ENCODE data around the gene NEMP1. TPM values are rescaled to one million over a fixed set of nuclear protein-coding genes. Genes with fewer than 3 reads are reported as not detected.

Gene NEMP1
- total and polyA plus RNA-seq, 2 of the 13 experiments (the other 11 are each of a cell fraction or from before 2014, with no cell fraction given): 11.4 to 12.9 TPM

DNA sequence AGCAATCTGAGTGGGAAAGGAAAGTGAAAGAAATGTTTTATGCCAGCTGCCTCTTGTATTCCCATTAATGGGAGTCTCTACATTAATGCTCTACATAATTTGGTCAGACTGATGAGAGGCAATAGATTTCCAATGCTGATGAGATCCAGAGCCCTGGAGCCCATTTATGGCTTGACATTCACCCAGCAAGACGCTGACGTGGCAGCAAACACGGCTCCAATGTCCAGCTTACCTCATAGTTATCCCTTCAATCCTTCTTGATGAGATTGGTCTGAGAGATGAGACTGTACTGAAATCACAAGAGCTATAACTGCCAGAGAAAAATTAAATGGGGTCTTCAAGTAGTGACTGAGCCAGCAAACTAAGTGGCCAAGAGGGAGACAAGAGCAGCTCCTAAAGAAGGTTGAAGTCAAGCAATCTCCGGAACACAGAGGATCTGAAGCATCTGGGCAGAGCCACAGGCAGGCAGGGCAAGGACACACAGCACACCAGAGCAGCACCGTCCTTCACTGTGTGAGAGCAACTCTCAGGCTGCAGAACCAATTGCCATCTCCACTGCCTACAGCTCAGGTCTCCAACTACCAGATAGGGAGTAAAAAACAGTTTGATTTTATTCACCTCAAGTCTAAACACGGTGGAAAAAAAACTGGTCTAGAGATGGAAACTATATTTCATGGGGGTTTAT is 21.4 kb downstream of the NEMP1 start:
- in situ Hi-C loops (cut with HindIII; ENCODE audit: extremely low pct_ligation_motif_present, low pct_unique_long_range_greater_than_20kb): no loop called here
- ChIA-PET POLR2A (no interaction called here), CTCF (ENCODE audit: low intra/inter-chr PET ratio, low total read pairs) (no interaction called here)
- BruUV-seq (replicated peaks): no TSS peak
- no peak overlapping the region for H3K4me2 ChIP-seq (ENCODE audit: low read depth, low read length)
- no peaks in the 10 kb centered on the region for H3K4me1 ChIP-seq (ENCODE audit: insufficient read depth, low read length)
- H4K20me1 ChIP-seq (ENCODE audit: insufficient read depth, low read length): no peaks in the 10 kb centered on the region
- H3K9me3 ChIP-seq (ENCODE audit: low read length): no peaks in the 10 kb centered on the region
- no peaks in the 10 kb centered on the region for H3K27me3 ChIP-seq (ENCODE audit: control insufficient read depth in 1 of 2, insufficient read depth in 2 of 2, low read length in 2 of 2)
- H3K36me3 ChIP-seq (replicated peaks in 1 of 2; ENCODE audit: control insufficient read depth in 1 of 2, insufficient read depth in 2 of 2, low read length in 2 of 2): peaks cover 7 to 24% of the 10 kb centered on the region in 2 experiments
- WGBS (ENCODE audit: low lambda C conversion rate): 98% methylated on average over 6 of the region's 6 CpGs
- H3K4me3 ChIP-seq (replicated peaks in 1 of 3; ENCODE audit: insufficient read depth in 1 of 3, low read depth in 2 of 3, low read length in 3 of 3): no peak overlapping the region
- no peak overlapping the region for H3K9ac ChIP-seq (ENCODE audit: insufficient read depth, low read depth, low read length)
- DNase-seq (ENCODE audit: low spot score): no peak
- no peak for FAIRE-seq
- intact Hi-C loops (cut with micrococcal nuclease; ENCODE audit: unreplicated experiment): no loop called here
- H3K79me2 ChIP-seq (ENCODE audit: insufficient read depth, low read length): no peaks in the 10 kb centered on the region
- ATAC-seq: no peak
- H2AFZ ChIP-seq (ENCODE audit: low read length): no peak overlapping the region
- H3K27ac ChIP-seq (ENCODE audit: extremely low read length, insufficient read depth, low read length): no peak overlapping the region
- TF ChIP-seq, protein P1, sequence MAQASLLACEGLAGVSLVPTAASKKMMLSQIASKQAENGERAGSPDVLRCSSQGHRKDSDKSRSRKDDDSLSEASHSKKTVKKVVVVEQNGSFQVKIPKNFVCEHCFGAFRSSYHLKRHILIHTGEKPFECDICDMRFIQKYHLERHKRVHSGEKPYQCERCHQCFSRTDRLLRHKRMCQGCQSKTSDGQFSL (CRISPR knock-in tag; IDR thresholded peaks at IDR 0.05): no peak
- TF ChIP-seq ZNF317 (CRISPR knock-in tag; IDR thresholded peaks at IDR 0.05): no peak
- TF ChIP-seq ZMYM4 (CRISPR knock-in tag; IDR thresholded peaks at IDR 0.05): no peak
- no peak for TF ChIP-seq ZNF124 (CRISPR knock-in tag; IDR thresholded peaks at IDR 0.05)
- TF ChIP-seq, protein P2, sequence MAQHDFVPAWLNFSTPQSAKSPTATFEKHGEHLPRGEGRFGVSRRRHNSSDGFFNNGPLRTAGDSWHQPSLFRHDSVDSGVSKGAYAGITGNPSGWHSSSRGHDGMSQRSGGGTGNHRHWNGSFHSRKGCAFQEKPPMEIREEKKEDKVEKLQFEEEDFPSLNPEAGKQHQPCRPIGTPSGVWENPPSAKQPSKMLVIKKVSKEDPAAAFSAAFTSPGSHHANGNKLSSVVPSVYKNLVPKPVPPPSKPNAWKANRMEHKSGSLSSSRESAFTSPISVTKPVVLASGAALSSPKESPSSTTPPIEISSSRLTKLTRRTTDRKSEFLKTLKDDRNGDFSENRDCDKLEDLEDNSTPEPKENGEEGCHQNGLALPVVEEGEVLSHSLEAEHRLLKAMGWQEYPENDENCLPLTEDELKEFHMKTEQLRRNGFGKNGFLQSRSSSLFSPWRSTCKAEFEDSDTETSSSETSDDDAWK (CRISPR knock-in tag; IDR thresholded peaks at IDR 0.05): no peak
- TF ChIP-seq, protein P3, sequence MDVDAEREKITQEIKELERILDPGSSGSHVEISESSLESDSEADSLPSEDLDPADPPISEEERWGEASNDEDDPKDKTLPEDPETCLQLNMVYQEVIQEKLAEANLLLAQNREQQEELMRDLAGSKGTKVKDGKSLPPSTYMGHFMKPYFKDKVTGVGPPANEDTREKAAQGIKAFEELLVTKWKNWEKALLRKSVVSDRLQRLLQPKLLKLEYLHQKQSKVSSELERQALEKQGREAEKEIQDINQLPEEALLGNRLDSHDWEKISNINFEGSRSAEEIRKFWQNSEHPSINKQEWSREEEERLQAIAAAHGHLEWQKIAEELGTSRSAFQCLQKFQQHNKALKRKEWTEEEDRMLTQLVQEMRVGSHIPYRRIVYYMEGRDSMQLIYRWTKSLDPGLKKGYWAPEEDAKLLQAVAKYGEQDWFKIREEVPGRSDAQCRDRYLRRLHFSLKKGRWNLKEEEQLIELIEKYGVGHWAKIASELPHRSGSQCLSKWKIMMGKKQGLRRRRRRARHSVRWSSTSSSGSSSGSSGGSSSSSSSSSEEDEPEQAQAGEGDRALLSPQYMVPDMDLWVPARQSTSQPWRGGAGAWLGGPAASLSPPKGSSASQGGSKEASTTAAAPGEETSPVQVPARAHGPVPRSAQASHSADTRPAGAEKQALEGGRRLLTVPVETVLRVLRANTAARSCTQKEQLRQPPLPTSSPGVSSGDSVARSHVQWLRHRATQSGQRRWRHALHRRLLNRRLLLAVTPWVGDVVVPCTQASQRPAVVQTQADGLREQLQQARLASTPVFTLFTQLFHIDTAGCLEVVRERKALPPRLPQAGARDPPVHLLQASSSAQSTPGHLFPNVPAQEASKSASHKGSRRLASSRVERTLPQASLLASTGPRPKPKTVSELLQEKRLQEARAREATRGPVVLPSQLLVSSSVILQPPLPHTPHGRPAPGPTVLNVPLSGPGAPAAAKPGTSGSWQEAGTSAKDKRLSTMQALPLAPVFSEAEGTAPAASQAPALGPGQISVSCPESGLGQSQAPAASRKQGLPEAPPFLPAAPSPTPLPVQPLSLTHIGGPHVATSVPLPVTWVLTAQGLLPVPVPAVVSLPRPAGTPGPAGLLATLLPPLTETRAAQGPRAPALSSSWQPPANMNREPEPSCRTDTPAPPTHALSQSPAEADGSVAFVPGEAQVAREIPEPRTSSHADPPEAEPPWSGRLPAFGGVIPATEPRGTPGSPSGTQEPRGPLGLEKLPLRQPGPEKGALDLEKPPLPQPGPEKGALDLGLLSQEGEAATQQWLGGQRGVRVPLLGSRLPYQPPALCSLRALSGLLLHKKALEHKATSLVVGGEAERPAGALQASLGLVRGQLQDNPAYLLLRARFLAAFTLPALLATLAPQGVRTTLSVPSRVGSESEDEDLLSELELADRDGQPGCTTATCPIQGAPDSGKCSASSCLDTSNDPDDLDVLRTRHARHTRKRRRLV (CRISPR knock-in tag; IDR thresholded peaks at IDR 0.05): no peak
- no peak for TF ChIP-seq ZIK1 (CRISPR knock-in tag; IDR thresholded peaks at IDR 0.05; ENCODE audit: borderline replicate concordance, low read depth)
- TF ChIP-seq ZNF550 (CRISPR knock-in tag; IDR thresholded peaks at IDR 0.05; ENCODE audit: borderline replicate concordance): no peak

All from HepG2 (cell line).